HTR-8/SVneo (cell line): ENCODE results near the gene ADAMTS17.
A peak's percentile ranks its signal among the peaks of the same experiment; 100 is the strongest.
"Not testable (repeated sequence)": the region's sequence is repeated elsewhere in the genome, so short reads cannot be mapped to it uniquely, and the experiment has no call there.

Source experiments
- DNase-seq: peaks from one replicate; pipeline ENCODE4 v3.0.0; 2011; ENCODE audit warnings: low spot score, mixed read lengths; ENCODE audit not compliant: insufficient read length
- FAIRE-seq: peaks from 2 replicates; lab custom pipeline; 2011; peaks lifted over from hg19 to GRCh38; lab: Jason Lieb, UNC

Gene ADAMTS17

DNA sequence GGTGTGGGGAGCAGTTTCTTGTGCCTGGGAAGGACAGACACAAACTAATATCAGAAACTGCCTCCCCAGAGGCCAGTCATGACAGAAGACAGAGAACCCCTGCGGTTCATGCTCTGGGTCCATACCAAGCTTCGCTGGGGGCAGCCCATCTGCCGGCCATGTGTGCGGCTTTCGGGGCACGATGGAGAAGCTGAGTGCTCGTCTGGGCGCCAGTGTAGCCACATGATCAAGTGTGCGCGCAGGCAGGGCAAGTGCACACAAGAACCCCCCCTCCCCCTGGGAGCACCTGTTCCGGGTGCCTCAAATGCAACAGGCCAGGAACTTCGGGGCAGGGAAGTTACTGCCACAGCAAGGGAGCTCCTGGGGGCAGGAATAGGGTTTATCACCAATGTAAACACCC, 1.8 kb downstream of the ADAMTS17 start:
- FAIRE-seq, result no peak

GRCh38 chr15:100339451-100339850, 2.3 kb downstream of the ADAMTS17 start:
- not testable (repeated sequence) for FAIRE-seq

More for the DNA sequence above, 1.8 kb downstream of the ADAMTS17 start:
- no peak for DNase-seq

GRCh38 chr15:100338971-100339444, 2.8 kb downstream of the ADAMTS17 start:
- FAIRE-seq (no peak), DNase-seq (peak; percentile 52)

More at GRCh38 chr15:100339451-100339850, 2.3 kb downstream of the ADAMTS17 start:
- DNase-seq, result not testable (repeated sequence)

- FAIRE-seq, result no peak
- DNase-seq, result no peak
Measured at GRCh38 chr15:100338247-100338646, 3.5 kb downstream of the ADAMTS17 start.

DNA sequence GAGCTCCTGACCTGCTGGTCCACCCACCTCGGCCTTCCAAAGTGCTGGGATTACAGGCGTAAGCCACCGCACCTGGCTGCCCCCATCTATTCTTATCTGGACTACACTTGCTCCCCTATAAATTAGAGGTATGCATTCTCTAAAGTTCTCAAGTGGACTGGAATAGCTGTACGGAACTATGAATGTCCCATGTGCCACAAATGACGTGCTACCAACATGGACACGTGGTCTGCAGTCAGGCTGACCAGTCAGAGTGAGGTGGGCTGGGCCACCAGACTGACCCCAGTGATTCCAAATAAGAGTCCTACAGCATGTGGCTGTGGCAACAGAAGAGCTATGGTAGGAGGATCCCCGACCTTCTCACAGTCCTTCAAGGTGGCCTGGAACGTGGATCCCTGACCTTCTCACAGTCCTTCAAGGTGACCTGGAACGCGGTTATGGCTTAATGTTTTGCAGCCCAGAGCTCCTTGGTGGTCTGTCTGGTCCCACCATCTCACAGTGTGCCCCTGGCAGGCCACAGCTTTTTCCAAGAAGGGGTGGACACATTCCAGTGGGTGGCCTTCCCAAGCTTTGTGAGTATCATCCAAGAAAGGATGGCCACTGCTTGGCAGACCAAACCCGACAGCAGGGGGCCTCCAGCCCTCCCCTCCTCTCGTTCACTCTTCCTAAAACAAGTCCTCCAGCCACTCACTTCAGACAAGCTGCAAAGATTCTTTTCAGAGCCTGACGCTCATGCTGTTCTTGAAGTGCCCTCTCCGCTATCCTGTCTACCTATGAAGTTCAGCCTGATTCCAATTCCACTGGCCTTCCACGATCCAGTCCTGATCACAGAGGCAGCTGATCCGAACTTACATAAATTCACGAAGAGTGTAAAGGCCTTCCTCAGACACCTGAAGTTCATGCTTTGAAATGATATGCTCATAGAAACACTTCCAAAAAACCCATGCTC, 4.4 kb downstream of the ADAMTS17 start:
- DNase-seq, result no peak
- no peak for FAIRE-seq

DNA sequence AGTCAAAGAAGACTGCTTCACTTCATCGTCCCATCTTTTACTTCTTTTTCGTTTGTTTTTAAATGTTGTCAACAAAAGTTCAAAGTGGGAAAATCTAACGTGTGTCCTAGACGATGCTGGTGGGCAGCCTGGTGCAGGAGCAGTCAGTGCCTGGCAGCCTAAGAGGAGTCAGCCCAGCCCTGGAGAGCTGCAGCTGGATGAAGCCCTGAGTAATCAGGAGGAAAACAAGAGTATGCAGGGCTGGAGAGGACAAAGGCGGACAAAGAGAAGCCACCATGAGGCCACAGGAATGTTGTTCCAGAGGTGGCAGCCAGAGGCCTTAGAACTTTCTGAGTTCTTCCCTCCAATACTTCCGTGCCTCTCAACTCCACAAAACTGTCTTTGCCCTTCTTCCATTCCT, 5.7 kb downstream of the ADAMTS17 start:
- DNase-seq, result no peak
- FAIRE-seq, result no peak

DNA sequence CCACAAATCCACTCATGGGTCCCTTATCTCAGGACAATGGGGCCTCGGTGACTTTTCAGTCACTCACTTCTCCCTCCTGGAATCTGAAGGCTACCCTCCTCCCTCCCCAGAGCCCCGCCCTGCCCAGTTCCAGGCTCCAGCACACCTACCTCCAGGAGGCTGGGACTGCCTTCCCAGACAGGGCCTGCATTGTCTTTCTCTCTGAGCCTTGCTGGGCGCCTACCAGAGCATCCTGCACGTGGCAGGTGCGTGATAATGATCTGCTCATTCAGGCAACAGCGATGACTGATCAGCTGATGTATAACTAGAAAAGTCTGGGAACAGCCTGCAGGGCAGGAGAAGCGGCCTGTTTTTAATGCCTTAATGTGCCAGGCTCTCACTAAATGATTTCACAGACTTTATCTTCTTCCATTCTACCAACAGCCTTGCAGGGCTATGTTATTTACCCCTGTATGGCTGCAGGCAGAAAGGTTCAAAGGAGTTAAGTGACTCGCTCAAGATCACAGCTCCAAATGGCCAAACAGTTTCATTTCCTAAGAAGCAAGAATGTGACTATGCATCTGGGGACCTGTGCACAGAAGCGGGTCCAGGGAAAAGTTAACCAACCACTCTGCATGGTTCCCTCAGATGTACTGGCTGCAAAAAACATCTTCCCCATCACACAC, 6.3 kb downstream of the ADAMTS17 start:
- no peak for DNase-seq
- FAIRE-seq, result no peak

- no peak for FAIRE-seq
- DNase-seq, result no peak
Measured at GRCh38 chr15:100334905-100335304, 6.9 kb downstream of the ADAMTS17 start.

DNA sequence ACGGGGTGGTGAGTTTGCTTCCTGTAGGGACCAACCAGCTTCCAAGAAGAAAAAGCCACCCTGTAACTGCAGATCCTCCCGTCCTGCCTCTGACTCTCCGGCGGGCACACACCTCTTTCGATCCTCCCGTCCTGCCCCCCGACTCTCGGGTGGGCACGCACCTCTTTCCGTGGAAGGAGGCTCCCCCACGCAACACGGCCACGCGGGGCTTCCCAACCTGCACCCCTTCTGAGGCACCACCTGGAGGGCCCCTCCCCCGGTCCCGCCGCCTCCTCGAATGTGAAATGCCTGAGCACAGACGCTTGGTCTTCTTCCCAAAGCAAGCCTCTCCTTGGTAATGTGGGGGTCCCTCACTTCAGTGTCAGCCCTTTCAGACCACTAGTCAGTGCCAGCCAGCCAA, 7.3 kb downstream of the ADAMTS17 start:
- DNase-seq (no peak), FAIRE-seq (no peak)

DNA sequence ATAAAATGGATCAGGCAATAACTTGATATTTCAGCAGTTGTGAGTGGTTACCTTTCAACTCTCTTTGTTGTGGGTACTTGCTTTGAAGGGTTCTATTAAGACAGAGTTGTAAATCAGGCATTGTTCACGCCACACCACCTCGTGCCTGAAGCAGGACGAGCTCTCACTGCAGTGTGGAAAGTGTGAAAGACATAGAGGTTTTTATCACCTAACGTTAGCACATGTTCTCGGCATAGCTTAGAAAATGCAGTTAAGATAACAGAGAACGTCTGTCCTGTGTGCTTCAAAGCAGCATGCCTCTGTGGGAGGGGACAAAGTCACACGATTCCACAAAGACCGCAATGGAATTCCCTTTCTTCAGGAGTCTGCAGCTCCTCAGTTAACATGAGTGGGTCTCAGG, 7.8 kb downstream of the ADAMTS17 start:
- no peak for FAIRE-seq
- no peak for DNase-seq

DNA sequence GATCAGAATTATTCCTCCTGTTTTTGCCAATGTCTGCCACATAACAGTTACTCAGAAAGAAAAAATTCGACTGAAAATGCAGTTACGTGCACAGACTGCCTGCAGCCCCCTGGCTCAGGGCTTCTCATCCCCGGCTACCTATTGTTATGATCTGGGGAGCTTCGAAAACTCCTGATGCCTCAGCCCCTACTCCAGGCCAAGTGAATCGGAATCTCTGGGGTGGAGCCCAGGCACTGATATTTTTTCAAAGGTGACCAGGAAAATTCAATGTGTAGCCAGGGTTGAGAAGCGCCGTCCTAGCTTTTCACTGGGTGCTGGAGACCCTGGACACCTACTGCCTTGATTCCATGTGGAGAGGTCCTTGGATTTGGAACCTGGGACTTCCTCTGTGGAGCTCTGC, 8.5 kb downstream of the ADAMTS17 start:
- DNase-seq (no peak), FAIRE-seq (no peak)

- DNase-seq, result no peak
- FAIRE-seq, result no peak
Measured at GRCh38 chr15:100332721-100333120, 9.1 kb downstream of the ADAMTS17 start.

GRCh38 chr15:100332231-100332630, 9.5 kb downstream of the ADAMTS17 start:
- DNase-seq (no peak), FAIRE-seq (no peak)

DNA sequence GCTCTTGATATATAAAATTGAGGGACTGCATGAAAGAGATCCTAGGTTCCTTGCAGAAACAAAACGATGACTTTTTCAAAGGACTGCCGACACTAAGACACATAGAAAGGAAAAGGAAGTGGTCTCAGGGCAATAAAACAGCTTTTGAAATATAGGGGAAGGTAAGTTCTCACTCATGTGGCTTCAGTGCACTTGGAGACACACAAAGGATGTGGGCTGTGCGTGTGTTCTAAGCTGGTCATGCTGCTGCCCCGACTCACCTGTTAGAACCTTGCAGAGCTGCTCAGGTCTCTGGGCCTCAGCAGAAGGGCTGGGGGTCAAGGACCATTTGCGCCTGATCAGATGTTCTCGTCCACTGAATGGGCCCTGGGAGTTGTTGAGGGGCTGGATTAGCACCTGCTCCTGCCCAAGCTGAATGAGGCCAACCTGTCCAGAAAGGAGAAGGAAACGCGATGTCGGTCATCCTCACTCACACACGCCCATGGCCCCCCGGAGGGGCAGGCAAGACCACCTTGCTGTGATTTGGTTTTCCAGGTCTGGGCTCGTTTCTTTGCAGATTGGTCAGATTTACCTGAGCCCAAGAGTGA, 11.1 kb downstream of the ADAMTS17 start:
- FAIRE-seq (no peak), DNase-seq (no peak)

- DNase-seq (no peak), FAIRE-seq (no peak)
Measured at GRCh38 chr15:100330221-100330620, 11.6 kb downstream of the ADAMTS17 start.

GRCh38 chr15:100328796-100329195, 13.0 kb downstream of the ADAMTS17 start:
- FAIRE-seq (no peak), DNase-seq (no peak)

DNA sequence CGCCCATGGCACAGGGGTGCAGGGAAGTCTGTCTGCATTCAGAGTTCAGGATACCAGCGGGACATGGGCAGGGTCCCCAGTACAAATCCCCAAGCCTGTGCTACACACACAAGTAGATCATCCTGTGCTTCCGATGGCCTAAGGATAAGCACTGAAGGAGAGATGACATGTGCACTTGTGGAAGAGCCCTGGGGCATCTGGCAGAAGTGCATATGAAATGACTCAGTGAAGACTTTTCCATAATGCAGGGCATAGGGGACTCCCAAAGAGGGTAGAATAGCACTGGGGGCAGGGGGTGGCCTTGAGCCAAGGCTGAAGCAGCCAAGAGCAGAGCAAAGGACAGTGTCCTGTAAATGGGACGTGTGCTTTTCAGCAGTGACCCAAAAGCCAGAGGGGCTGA, 22.9 kb downstream of the ADAMTS17 start:
- FAIRE-seq (no peak), DNase-seq (peak; percentile 13)

GRCh38 chr15:100314809-100315400, 26.9 kb downstream of the ADAMTS17 start:
- FAIRE-seq (no peak), DNase-seq (no peak)

DNA sequence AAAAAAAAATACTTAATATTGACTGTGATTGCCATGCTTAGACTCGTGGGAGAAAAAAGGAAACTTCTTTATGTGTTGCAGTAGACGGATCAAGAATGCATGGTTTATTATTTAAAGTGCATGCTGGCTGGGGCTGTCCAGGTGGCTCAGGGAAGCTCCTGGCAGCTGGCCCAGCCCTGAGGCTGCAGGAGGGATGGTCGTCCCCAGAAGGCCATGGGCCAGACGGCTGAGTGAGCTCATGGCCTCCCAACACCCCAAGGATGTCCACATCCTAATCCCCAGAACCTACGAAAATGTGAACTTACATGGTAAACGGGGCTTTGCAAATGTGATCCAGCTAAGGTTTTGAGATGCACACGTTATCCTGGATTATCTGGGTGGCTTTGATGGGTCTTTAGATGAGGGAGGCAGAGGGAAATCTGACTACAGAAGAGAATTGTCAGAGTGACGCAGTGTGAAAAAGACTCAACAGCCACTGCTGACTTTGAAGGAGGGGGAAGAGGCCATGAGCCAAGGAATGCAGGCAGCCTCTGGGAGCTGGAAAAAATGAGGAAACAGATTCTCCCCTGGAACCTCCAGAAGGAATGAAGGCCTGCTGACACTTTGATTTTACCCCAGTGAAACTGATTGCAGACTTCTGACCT, 29.8 kb downstream of the ADAMTS17 start:
- FAIRE-seq, result no peak

GRCh38 chr15:100311154-100311625, 30.6 kb downstream of the ADAMTS17 start:
- FAIRE-seq, result no peak
- no peak for DNase-seq

More for the DNA sequence above, 29.8 kb downstream of the ADAMTS17 start:
- no peak for DNase-seq
